ENCODE measurements around the gene ZNF827. TPM values are rescaled to one million over a fixed set of nuclear protein-coding genes. Genes with fewer than 3 reads are reported as not detected.
"Not testable (repeated sequence)": the region's sequence is repeated elsewhere in the genome, so short reads cannot be mapped to it uniquely, and the experiment has no call there.

Gene ZNF827
- total RNA-seq, 1 experiment from 2014 or later = 9.8 TPM

DNA sequence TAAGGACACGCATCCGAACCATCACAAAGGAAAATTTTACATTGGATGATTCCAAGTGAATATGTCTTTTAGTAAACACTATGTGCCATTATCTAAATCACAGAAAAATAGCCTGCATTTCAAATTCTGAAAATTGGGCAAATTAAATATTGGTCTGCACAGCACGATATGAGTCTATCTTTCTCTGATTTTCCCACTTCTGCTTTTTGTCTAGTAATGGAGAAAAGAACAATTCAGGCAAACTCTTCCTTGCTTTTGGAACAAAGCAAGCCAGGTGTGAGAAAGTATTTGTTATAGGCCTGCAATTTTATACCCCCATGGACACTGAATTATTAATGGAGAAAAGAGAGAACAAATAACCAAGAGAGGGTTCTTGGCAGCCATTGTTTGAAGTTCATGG is 97.8 kb downstream of the ZNF827 start:
- no peak overlapping the region for H2AFZ ChIP-seq (ENCODE audit: low read length)
- no peaks in the 10 kb centered on the region; the same call in 1 of the 2 replicates for H3K36me3 ChIP-seq (ENCODE audit: low read depth, low read length)
- CTCF ChIA-PET = no interaction called here
- no peak overlapping the region for H3K4me2 ChIP-seq (ENCODE audit: low read length)
- H3K9me2 ChIP-seq (replicated peaks; ENCODE audit: low read length) = no peaks in the 10 kb centered on the region
- no peaks in the 10 kb centered on the region for H3K9me3 ChIP-seq (ENCODE audit: low read length)
- no peaks in the 10 kb centered on the region for H4K20me1 ChIP-seq (ENCODE audit: low read length)
- TF ChIP-seq CTCF (conservative IDR thresholded peaks at IDR 0.05; ENCODE audit: low read depth, low read length) (no peak), EZH2phosphoT487 (IDR thresholded peaks at IDR 0.05; ENCODE audit: borderline replicate concordance, low read length) (no peak), EZH2 (IDR thresholded peaks at IDR 0.05; ENCODE audit: low read length, unreplicated experiment) (no peak)
- H3K27ac ChIP-seq (ENCODE audit: low read length) = no peak overlapping the region
- no TSS peak for BruUV-seq (replicated peaks)
- intact Hi-C loops (cut with micrococcal nuclease) = loop anchor here (1.0 to 10.0 kb wide), 3 partner anchors 34 to 106 kb away; no protein-coding TSS in a partner anchor
- no peak overlapping the region for H3K4me3 ChIP-seq (ENCODE audit: low read length)
- no peaks in the 10 kb centered on the region for H3K27me3 ChIP-seq (ENCODE audit: low read length)
- H3K4me1 ChIP-seq (ENCODE audit: insufficient read depth, low read length) = peaks cover 9% of the 10 kb centered on the region; the same call in 1 of the 2 replicates
- DNase-seq (no peak), ATAC-seq (no peak)
- H3K9ac ChIP-seq (ENCODE audit: low read length) = no peak overlapping the region
- no peaks in the 10 kb centered on the region for H3F3A ChIP-seq (ENCODE audit: low read length, unreplicated experiment)
- H3K79me2 ChIP-seq (ENCODE audit: low read length) = no peaks in the 10 kb centered on the region
- POLR2A ChIA-PET (ENCODE audit: unreplicated experiment) = no interaction called here

DNA sequence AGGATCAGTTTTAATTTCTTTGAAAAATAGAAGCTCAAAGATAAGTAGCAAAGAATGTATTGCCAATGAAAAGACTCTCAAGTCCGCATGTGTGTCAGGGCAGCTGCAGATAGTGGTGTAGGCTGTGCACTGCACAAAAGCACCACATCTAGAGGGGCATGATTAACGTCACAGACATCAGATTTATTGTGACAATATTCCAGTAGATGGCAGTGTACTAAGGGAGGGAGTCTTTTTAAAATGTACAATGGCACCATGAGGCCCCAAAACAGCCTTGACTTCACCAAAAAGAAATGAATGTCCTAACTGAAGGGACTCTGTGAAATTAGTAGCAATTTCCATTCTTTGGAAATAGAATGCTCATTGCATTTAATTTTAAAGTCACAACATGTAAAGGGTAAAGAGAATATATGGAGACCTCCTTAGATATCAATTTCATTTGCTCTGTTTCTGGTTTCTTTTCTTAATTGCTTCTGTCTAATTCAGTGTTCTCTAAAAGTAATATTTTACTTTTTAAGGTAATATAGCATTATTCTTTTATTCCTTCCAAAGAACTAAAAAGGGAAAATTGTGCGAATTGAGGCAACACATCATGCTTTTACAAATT is 98.4 kb downstream of the ZNF827 start:
- no peaks in the 10 kb centered on the region for H3K27me3 ChIP-seq (ENCODE audit: low read length)
- no peaks in the 10 kb centered on the region for H3F3A ChIP-seq (ENCODE audit: low read length, unreplicated experiment)
- ChIA-PET POLR2A (ENCODE audit: unreplicated experiment) (no interaction called here), CTCF (interaction anchor here (0.5 kb wide), 1 partner anchor 33 kb away, joined by 3 read pairs; no protein-coding TSS in a partner anchor)
- H3K27ac ChIP-seq (ENCODE audit: low read length) = no peak overlapping the region
- H3K4me1 ChIP-seq (ENCODE audit: insufficient read depth, low read length) = peaks cover 9% of the 10 kb centered on the region; the same call in 1 of the 2 replicates
- H3K4me2 ChIP-seq (ENCODE audit: low read length) = no peak overlapping the region
- intact Hi-C loops (cut with micrococcal nuclease) = loop anchor here (1.0 to 10.0 kb wide), 3 partner anchors 33 to 105 kb away; no protein-coding TSS in a partner anchor
- no peaks in the 10 kb centered on the region for H3K9me2 ChIP-seq (replicated peaks; ENCODE audit: low read length)
- DNase-seq (peak; percentile 82), ATAC-seq (peak; percentile 90)
- H3K9me3 ChIP-seq (ENCODE audit: low read length) = no peaks in the 10 kb centered on the region
- no peak overlapping the region for H2AFZ ChIP-seq (ENCODE audit: low read length)
- no peak overlapping the region for H3K9ac ChIP-seq (ENCODE audit: low read length)
- H3K4me3 ChIP-seq (ENCODE audit: low read length) = no peak overlapping the region
- TF ChIP-seq EZH2 (IDR thresholded peaks at IDR 0.05; ENCODE audit: low read length, unreplicated experiment) = no peak
- TF ChIP-seq CTCF (conservative IDR thresholded peaks at IDR 0.05; ENCODE audit: low read depth, low read length) = peak; percentile 83
- no peaks in the 10 kb centered on the region for H4K20me1 ChIP-seq (ENCODE audit: low read length)
- H3K36me3 ChIP-seq (ENCODE audit: low read depth, low read length) = no peaks in the 10 kb centered on the region; the same call in 1 of the 2 replicates
- no TSS peak for BruUV-seq (replicated peaks)
- no peaks in the 10 kb centered on the region for H3K79me2 ChIP-seq (ENCODE audit: low read length)

GRCh38 chr4:145839151-145839550 is 99.5 kb downstream of the ZNF827 start:
- Histone ChIP-seq H3K4me1 (ENCODE audit: insufficient read depth, low read length) (peaks cover 9% of the 10 kb centered on the region; the same call in 1 of the 2 replicates), H3F3A (ENCODE audit: low read length, unreplicated experiment) (no peaks in the 10 kb centered on the region), H4K20me1 (ENCODE audit: low read length) (no peaks in the 10 kb centered on the region), H3K4me3 (ENCODE audit: low read length) (no peak overlapping the region), H2AFZ (ENCODE audit: low read length) (no peak overlapping the region), H3K36me3 (ENCODE audit: low read depth, low read length) (no peaks in the 10 kb centered on the region; the same call in 1 of the 2 replicates), H3K27me3 (ENCODE audit: low read length) (no peaks in the 10 kb centered on the region), H3K9me3 (ENCODE audit: low read length) (no peaks in the 10 kb centered on the region), H3K27ac (ENCODE audit: low read length) (no peak overlapping the region), H3K79me2 (ENCODE audit: low read length) (no peaks in the 10 kb centered on the region), H3K4me2 (ENCODE audit: low read length) (no peak overlapping the region), H3K9ac (ENCODE audit: low read length) (no peak overlapping the region), H3K9me2 (replicated peaks; ENCODE audit: low read length) (no peaks in the 10 kb centered on the region)
- intact Hi-C loops (cut with micrococcal nuclease) = no loop called here
- no peak for ATAC-seq
- POLR2A ChIA-PET (ENCODE audit: unreplicated experiment) = no interaction called here
- TF ChIP-seq EZH2 (IDR thresholded peaks at IDR 0.05; ENCODE audit: low read length, unreplicated experiment) (no peak), CTCF (conservative IDR thresholded peaks at IDR 0.05; ENCODE audit: low read depth, low read length) (no peak), EZH2phosphoT487 (IDR thresholded peaks at IDR 0.05; ENCODE audit: borderline replicate concordance, low read length) (no peak)
- no peak for DNase-seq
- CTCF ChIA-PET = no interaction called here
- BruUV-seq (replicated peaks) = no TSS peak

GRCh38 chr4:145832384-145832783 is 106.2 kb downstream of the ZNF827 start:
- intact Hi-C loops (cut with micrococcal nuclease); H2AFZ ChIP-seq (ENCODE audit: low read length); H3K9me3 ChIP-seq (ENCODE audit: low read length); H3K36me3 ChIP-seq (ENCODE audit: low read depth, low read length); H3K4me3 ChIP-seq (ENCODE audit: low read length); ATAC-seq; DNase-seq; H3K4me1 ChIP-seq (ENCODE audit: insufficient read depth, low read length); CTCF ChIA-PET; H3K27ac ChIP-seq (ENCODE audit: low read length); BruUV-seq (replicated peaks); H3K9ac ChIP-seq (ENCODE audit: low read length); H4K20me1 ChIP-seq (ENCODE audit: low read length); H3K9me2 ChIP-seq (replicated peaks; ENCODE audit: low read length); H3K79me2 ChIP-seq (ENCODE audit: low read length); POLR2A ChIA-PET (ENCODE audit: unreplicated experiment); H3F3A ChIP-seq (ENCODE audit: low read length, unreplicated experiment); H3K27me3 ChIP-seq (ENCODE audit: low read length); H3K4me2 ChIP-seq (ENCODE audit: low read length): not testable (repeated sequence)

Measured in PC-3 (cell line).